ENCODE data around the gene ACACA.

The ACACA gene

DNA sequence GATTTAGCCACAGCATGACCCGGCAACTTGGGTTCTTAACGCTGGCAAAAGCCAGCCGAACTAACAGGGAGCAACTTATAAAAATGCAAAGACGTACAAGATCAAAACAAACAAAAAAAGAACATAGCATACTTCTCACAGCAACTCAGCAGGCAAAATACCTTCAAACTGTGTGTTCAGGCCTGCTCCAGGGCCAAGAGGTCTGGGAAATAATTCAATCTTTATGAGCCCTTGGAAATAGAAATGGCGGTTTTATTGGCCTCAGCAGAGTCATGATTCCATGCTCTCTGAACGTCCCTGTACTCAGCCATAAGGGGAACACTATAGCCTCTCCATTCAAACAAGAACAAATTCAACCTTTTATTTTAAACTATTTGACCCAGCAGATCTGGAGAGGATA, 132.2 kb downstream of the ACACA start:
- no peaks in the 10 kb centered on the region for H3K27me3 ChIP-seq (ENCODE audit: control insufficient read depth, insufficient read depth, low read length)
- peaks cover 24% of the 10 kb centered on the region for H3K4me1 ChIP-seq
- no peaks in the 10 kb centered on the region for H3K9me3 ChIP-seq (ENCODE audit: control insufficient read depth, low read length)
- no peak overlapping the region for H3K27ac ChIP-seq
- H2AFZ ChIP-seq: no peak overlapping the region
- no peak overlapping the region for H3K9ac ChIP-seq
- no peak overlapping the region for H3K4me3 ChIP-seq (ENCODE audit: low read depth, low read length)
- H3K79me2 ChIP-seq: no peaks in the 10 kb centered on the region
- TF ChIP-seq, protein P1, sequence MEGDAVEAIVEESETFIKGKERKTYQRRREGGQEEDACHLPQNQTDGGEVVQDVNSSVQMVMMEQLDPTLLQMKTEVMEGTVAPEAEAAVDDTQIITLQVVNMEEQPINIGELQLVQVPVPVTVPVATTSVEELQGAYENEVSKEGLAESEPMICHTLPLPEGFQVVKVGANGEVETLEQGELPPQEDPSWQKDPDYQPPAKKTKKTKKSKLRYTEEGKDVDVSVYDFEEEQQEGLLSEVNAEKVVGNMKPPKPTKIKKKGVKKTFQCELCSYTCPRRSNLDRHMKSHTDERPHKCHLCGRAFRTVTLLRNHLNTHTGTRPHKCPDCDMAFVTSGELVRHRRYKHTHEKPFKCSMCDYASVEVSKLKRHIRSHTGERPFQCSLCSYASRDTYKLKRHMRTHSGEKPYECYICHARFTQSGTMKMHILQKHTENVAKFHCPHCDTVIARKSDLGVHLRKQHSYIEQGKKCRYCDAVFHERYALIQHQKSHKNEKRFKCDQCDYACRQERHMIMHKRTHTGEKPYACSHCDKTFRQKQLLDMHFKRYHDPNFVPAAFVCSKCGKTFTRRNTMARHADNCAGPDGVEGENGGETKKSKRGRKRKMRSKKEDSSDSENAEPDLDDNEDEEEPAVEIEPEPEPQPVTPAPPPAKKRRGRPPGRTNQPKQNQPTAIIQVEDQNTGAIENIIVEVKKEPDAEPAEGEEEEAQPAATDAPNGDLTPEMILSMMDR (IDR thresholded peaks at IDR 0.05): no peak
- H3K36me3 ChIP-seq (ENCODE audit: control insufficient read depth, insufficient read depth, low read length): no peaks in the 10 kb centered on the region
- no peak overlapping the region for H3K4me2 ChIP-seq (ENCODE audit: low read length)

DNA sequence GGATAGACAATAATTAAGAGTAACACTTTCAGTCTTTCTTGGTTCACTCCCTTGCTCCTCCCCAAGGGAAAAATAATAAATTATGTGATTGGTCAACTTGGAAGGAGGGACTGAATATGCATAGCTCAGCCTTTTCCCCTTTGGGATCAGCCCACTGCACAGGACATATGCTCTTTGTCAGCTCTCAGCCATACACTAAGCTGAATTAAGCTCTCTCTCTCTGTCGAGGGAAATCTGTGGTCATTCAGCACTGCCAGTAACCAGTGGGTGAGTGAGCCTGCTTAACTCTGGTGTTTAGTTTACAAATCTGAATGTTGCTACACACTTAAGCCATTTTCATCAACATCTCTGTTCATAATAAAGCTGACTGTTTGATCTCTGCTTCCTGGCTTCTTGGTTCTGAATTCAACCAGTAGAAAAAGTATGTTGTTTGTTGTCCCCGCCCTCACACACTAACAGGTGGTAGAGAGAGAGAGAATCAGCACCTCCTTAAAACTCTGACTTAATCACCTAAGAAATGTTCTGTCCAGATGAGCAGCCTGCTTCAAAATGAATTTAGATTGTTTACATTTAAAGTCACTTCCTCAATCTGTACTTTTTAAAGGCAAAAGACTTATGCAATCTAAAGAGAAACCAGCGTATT, 133.1 kb downstream of the ACACA start:
- no peak overlapping the region for H3K4me3 ChIP-seq (ENCODE audit: low read depth, low read length)
- H3K9me3 ChIP-seq (ENCODE audit: control insufficient read depth, low read length): no peaks in the 10 kb centered on the region
- TF ChIP-seq, protein P1 (IDR thresholded peaks at IDR 0.05): no peak
- H3K27ac ChIP-seq: no peak overlapping the region
- no peak overlapping the region for H3K4me2 ChIP-seq (ENCODE audit: low read length)
- H3K79me2 ChIP-seq: no peaks in the 10 kb centered on the region
- no peaks in the 10 kb centered on the region for H3K27me3 ChIP-seq (ENCODE audit: control insufficient read depth, insufficient read depth, low read length)
- H3K36me3 ChIP-seq (ENCODE audit: control insufficient read depth, insufficient read depth, low read length): no peaks in the 10 kb centered on the region
- H2AFZ ChIP-seq: no peak overlapping the region
- peaks cover 24% of the 10 kb centered on the region for H3K4me1 ChIP-seq
- no peak overlapping the region for H3K9ac ChIP-seq

DNA sequence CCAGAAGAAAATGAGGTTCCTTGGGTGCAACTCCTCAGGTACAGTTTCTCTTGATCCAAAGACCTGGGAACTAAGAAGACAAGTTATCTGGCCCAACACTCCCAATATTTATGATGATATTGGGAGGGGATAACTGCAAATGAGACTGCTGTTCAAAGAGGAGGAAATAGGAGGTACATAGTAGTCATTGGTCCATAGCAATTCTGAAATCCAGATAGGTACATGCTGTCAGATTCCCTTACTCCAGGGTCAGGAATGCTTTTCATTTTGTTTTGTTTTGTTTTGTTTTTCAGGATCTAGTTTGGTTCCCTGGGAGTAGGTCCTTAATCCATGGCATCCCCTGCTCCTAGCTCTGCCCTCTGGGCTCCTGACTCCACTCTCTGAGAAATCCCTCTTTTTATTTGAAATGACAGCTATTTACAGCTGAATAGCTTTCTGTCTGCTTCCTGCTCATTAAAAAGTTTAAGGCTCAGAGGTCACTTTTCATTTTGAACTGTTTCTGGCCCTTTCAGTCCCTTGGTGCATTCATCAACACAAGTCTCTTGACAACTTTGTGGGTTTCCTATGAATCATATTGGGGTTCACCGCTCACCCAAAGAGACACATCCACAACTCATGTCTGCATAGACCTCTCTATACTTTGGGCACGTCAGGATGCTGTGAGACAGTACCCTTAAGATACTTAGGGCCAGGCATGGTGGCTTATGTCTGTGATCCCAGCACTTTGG, 141.0 kb downstream of the ACACA start:
- no peaks in the 10 kb centered on the region for H3K36me3 ChIP-seq (ENCODE audit: control insufficient read depth, insufficient read depth, low read length)
- H3K27ac ChIP-seq: no peak overlapping the region
- no peaks in the 10 kb centered on the region for H3K79me2 ChIP-seq
- no peak overlapping the region for H2AFZ ChIP-seq
- H3K4me3 ChIP-seq (ENCODE audit: low read depth, low read length): no peak overlapping the region
- H3K9me3 ChIP-seq (ENCODE audit: control insufficient read depth, low read length): no peaks in the 10 kb centered on the region
- H3K4me1 ChIP-seq: no peaks in the 10 kb centered on the region
- no peak overlapping the region for H3K9ac ChIP-seq
- TF ChIP-seq, protein P1 (IDR thresholded peaks at IDR 0.05): no peak
- no peaks in the 10 kb centered on the region for H3K27me3 ChIP-seq (ENCODE audit: control insufficient read depth, insufficient read depth, low read length)
- no peak overlapping the region for H3K4me2 ChIP-seq (ENCODE audit: low read length)

DNA sequence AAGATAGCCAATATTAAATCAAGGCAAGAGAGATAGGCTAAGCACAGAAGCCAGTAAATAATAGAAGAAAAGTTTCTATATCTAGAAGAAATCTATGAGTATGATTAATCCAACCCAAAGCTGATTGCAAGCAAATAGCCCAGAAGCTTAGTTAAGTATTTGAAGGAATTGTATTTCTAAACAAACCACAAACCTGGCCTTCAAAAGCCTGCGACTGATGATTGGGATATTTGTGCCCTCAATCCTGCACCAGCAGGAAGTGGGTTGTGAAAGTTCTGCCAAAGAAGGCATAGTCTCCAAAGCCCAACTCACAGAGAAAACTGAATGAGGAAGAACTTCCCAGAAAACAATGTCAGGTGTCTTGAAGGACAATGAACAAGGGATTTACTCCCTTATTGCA, 145.3 kb downstream of the ACACA start:
- H3K27me3 ChIP-seq (ENCODE audit: control insufficient read depth, insufficient read depth, low read length): no peaks in the 10 kb centered on the region
- H3K4me2 ChIP-seq (ENCODE audit: low read length): no peak overlapping the region
- no peak overlapping the region for H3K9ac ChIP-seq
- H3K4me1 ChIP-seq: no peaks in the 10 kb centered on the region
- H3K4me3 ChIP-seq (ENCODE audit: low read depth, low read length): no peak overlapping the region
- TF ChIP-seq, protein P1 (IDR thresholded peaks at IDR 0.05): no peak
- no peak overlapping the region for H2AFZ ChIP-seq
- no peaks in the 10 kb centered on the region for H3K9me3 ChIP-seq (ENCODE audit: control insufficient read depth, low read length)
- no peaks in the 10 kb centered on the region for H3K36me3 ChIP-seq (ENCODE audit: control insufficient read depth, insufficient read depth, low read length)
- no peak overlapping the region for H3K27ac ChIP-seq
- no peaks in the 10 kb centered on the region for H3K79me2 ChIP-seq
